Muscle of leg (tissue), 16 donors: ENCODE data around the gene RETREG1. TPM values are rescaled to one million over a fixed set of nuclear protein-coding genes. Genes with fewer than 3 reads are reported as not detected.

ENCODE experiments used
- DNase-seq: peaks from one replicate; pipeline ENCODE4 v3.0.0; 2013
- H3K27ac ChIP-seq: one replicate; pipeline ENCODE4 v1.5.1; 2013; ENCODE audit warnings: mild to moderate bottlenecking, low read length, control low read depth
- H3K27me3 ChIP-seq: one replicate; pipeline ENCODE4 v1.6.1; 2013; ENCODE audit warnings: low read length; ENCODE audit not compliant: control insufficient read depth, insufficient read depth
- H3K36me3 ChIP-seq: one replicate; pipeline ENCODE4 v1.6.1; 2013; ENCODE audit warnings: low read length; ENCODE audit not compliant: control insufficient read depth, insufficient read depth
- H3K4me1 ChIP-seq: one replicate; pipeline ENCODE4 v1.6.1; 2013; ENCODE audit warnings: low read length; ENCODE audit not compliant: control insufficient read depth, insufficient read depth
- H3K4me3 ChIP-seq: one replicate; pipeline ENCODE4 v1.5.1; 2013; ENCODE audit warnings: low read length, control low read depth
- H3K9me3 ChIP-seq: replicated peaks from 2 replicates; pipeline ENCODE4 v1.6.1; 2013; ENCODE audit warnings: low read depth, low read length; ENCODE audit not compliant: control insufficient read depth
- WGBS: methylation state at CpG from one replicate; pipeline ENCODE4 v1.1.5; 2013; ENCODE audit warnings: missing lambda C conversion rate; ENCODE audit not compliant: insufficient coverage; 5-methylcytosine and 5-hydroxymethylcytosine counted together
- long read RNA-seq, 11 donors: transcript quantifications; one replicate each; lab custom pipeline, GENCODE V29; 2026
- polyA plus RNA-seq, 8 donors: library from polyadenylated mRNA; unstranded; fragments of 120-200 nt; gene quantifications; one replicate each; pipeline versions ENCODE4 v1.2.1 to v1.2.3, GENCODE V29; 2013; ENCODE audit warnings: inconsistent platforms in 1 of 8, low replicate concordance in 1 of 8; ENCODE audit not compliant: insufficient read length in 8 of 8, insufficient read depth in 1 of 8
- total RNA-seq: library from RNA; stranded (reverse); fragments of 120-200 nt; gene quantifications from one replicate; pipeline ENCODE4 v1.2.4, GENCODE V29; 2013

RETREG1 gene
- total RNA-seq (67.3 TPM), polyA plus RNA-seq (10 to 100 TPM; 48.7 to 70.0 (median 54.8) TPM)
- long read RNA-seq, donor 1, transcript RETREG1-202 (7 exons, 3,145 nt): major isoform, 13 of 13 reads
- long read RNA-seq, donor 1, partial matches to known transcripts: 0 of 13 reads
- long read RNA-seq, donor 1, other reads (novel, unspliced or antisense): 0 of 13 reads
- long read RNA-seq, donor 2, partial matches to known transcripts: 0 of 1 reads
- long read RNA-seq, donor 2, other reads (novel, unspliced or antisense): 0 of 1 reads
- long read RNA-seq, donor 3, transcript RETREG1-202 (7 exons, 3,145 nt): major isoform, 21 of 24 reads
- long read RNA-seq, donor 3, partial matches to known transcripts: 0 of 24 reads
- long read RNA-seq, donor 3, other reads (novel, unspliced or antisense): 0 of 24 reads
- long read RNA-seq, donor 4, transcript RETREG1-202 (7 exons, 3,145 nt): major isoform, 15 of 15 reads
- long read RNA-seq, donor 4, partial matches to known transcripts: 0 of 15 reads
- long read RNA-seq, donor 4, other reads (novel, unspliced or antisense): 0 of 15 reads
- long read RNA-seq, donor 5, transcript RETREG1-202 (7 exons, 3,145 nt): major isoform, 46 of 69 reads
- long read RNA-seq, donor 5, transcript RETREG1-201 (9 exons, 3,268 nt): minor isoform, 6 of 69 reads
- long read RNA-seq, donor 5, partial matches to known transcripts: 13 of 69 reads
- long read RNA-seq, donor 5, other reads (novel, unspliced or antisense): 0 of 69 reads
- long read RNA-seq, donor 6, transcript RETREG1-202 (7 exons, 3,145 nt): major isoform, 38 of 45 reads
- long read RNA-seq, donor 6, transcript RETREG1-203 (2 exons, 585 nt): minor isoform, 5 of 45 reads
- long read RNA-seq, donor 6, partial matches to known transcripts: 0 of 45 reads
- long read RNA-seq, donor 6, other reads (novel, unspliced or antisense): 0 of 45 reads
- long read RNA-seq, donor 7, transcript RETREG1-202 (7 exons, 3,145 nt): major isoform, 17 of 18 reads
- long read RNA-seq, donor 7, partial matches to known transcripts: 0 of 18 reads
- long read RNA-seq, donor 7, other reads (novel, unspliced or antisense): 0 of 18 reads
- long read RNA-seq, donor 8, transcript RETREG1-202 (7 exons, 3,145 nt): major isoform, 17 of 33 reads
- long read RNA-seq, donor 8, partial matches to known transcripts: 16 of 33 reads
- long read RNA-seq, donor 8, other reads (novel, unspliced or antisense): 0 of 33 reads
- long read RNA-seq, donor 9, transcript RETREG1-202 (7 exons, 3,145 nt): major isoform, 17 of 40 reads
- long read RNA-seq, donor 9, partial matches to known transcripts: 20 of 40 reads
- long read RNA-seq, donor 9, other reads (novel, unspliced or antisense): 0 of 40 reads
- long read RNA-seq, donor 10, transcript RETREG1-202 (7 exons, 3,145 nt): major isoform, 30 of 33 reads
- long read RNA-seq, donor 10, partial matches to known transcripts: 0 of 33 reads
- long read RNA-seq, donor 10, other reads (novel, unspliced or antisense): 0 of 33 reads
- long read RNA-seq, donor 11, transcript RETREG1-202 (7 exons, 3,145 nt): major isoform, 16 of 18 reads
- long read RNA-seq, donor 11, partial matches to known transcripts: 0 of 18 reads
- long read RNA-seq, donor 11, other reads (novel, unspliced or antisense): 0 of 18 reads

DNA sequence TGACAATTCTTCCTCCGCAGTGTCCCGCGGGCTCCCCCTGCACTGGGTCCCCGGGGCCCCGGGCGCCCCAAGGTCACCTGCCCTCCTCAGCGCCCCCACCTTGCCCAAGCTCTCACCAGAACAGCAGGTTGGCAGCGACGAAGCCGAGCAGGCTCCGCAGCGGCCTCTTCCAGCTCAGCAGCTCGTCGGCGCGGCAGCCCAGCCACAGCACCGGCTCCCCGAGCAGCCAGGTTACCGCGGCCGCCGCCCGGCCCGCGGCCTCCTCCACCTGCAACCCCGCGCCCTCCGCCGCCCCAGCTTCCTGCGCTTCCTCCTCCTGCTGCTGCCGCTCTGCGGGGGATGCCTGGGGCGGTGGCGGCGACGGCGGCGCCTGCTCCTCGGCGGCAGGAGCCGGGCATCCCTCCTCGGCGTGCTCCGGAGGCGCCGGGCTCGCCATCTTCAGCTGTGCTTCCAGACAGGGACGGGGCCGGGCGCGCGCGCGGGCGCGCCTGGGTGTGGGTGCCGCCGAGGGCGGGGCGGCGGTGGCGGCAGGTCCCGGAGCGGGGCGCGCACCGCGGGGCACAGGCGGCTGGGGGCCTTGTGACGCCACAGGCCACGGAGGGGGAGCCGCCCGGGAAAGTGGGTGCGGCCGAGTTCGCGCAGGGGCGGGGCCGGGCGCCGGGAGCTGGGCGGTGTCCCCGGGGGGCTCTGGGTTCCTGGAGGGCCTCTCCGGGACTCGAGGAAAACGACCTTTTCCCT, at the start of gene RETREG1:
TSS of gene RETREG1 (minus strand) at position 462 of the 738 bp plus-strand sequence. CDS start at position 436, 26 bp downstream.
- WGBS: under 1% methylated on average over 81 of the region's 86 CpGs
- Histone ChIP-seq H3K27ac (no peak within 1 kb of the TSS), H3K36me3 (no peaks in the 10 kb centered on the region), H3K4me1 (peaks cover 8% of the 10 kb centered on the region), H3K4me3 (peak within 1 kb of the TSS; percentile 34), H3K27me3 (peaks cover 26% of the 10 kb centered on the region), H3K9me3 (no peaks in the 10 kb centered on the region)
- DNase-seq: peak; percentile 50

DNA sequence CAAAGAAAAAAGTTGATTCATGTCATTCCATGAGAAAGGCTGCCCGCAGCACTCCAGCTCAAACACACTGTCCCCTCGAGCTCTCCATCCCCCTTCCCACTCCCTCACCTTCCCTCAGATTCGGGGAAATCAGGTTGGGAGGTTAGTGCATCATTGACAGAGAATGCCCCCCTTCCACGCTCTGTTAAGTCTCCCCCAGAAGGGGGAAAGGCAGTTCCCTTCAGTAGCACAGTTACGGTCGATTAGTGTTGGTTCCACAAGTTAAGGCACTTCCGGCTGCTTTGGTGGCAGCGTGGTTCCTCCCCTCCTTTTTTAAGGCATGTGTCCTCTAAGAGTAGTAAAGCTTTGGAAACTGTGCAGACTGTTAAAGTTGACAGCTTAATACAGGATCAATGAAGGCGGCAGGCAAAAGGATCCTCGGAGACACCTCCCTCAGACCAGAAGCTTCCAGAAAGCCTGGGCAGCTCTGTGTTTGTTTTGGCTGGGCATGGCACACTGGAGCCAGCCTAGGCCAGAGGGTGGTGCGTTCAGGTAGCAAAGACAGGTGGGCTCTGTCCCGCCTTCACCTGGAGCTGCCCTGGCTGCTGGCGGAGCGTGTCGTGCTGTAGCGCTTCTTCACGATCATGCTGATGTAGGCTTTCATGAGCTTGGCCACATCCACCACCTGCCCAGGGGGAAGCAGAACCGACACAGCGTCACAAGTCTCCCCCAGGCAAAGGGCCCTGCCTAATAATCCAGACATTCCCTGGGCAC, 49.5 kb upstream of the RETREG1 start:
- Histone ChIP-seq H3K27me3 (no peaks in the 10 kb centered on the region), H3K4me3 (no peak overlapping the region), H3K27ac (no peak overlapping the region), H3K36me3 (peaks cover 32% of the 10 kb centered on the region), H3K4me1 (peaks cover 19% of the 10 kb centered on the region), H3K9me3 (no peaks in the 10 kb centered on the region)
- WGBS: 86% methylated on average over 11 of the region's 19 CpGs
- DNase-seq: no peak

DNA sequence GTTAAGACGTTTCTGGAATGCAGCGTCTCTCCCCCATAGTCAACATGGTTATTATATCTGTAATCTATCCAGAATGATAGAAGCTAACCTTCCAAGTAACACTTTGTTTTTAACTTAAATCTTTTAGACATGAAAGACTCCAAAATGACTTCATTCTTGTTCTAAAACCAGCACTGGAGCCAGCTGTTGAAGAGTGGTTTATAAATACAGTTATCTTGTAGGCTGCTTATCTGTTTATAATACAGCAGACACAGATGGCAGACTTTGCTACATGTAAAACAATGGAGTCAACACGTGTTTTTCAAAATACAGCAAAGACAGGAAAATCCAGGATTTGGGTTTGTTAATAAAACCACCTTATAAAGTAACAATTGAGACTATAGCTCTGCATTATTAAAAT, 48.8 kb upstream of the RETREG1 start:
- no peak for DNase-seq
- Histone ChIP-seq H3K4me3 (no peak overlapping the region), H3K27me3 (no peaks in the 10 kb centered on the region), H3K36me3 (peaks cover 26% of the 10 kb centered on the region), H3K4me1 (peaks cover 19% of the 10 kb centered on the region), H3K9me3 (no peaks in the 10 kb centered on the region), H3K27ac (no peak overlapping the region)
- WGBS: no CpG with 5 or more reads among the region's 3 CpGs

GRCh38 chr5:16664368-16664767, 47.6 kb upstream of the RETREG1 start:
- 100% methylated on average over 4 of the region's 5 CpGs for WGBS
- no peaks in the 10 kb centered on the region for H3K27me3 ChIP-seq
- peaks cover 19% of the 10 kb centered on the region for H3K4me1 ChIP-seq

GRCh38 chr5:16663840-16664239, 47.0 kb upstream of the RETREG1 start:
- Histone ChIP-seq H3K27ac (no peak overlapping the region), H3K36me3 (peaks cover 22% of the 10 kb centered on the region), H3K9me3 (no peaks in the 10 kb centered on the region), H3K4me3 (no peak overlapping the region), H3K4me1 (peaks cover 19% of the 10 kb centered on the region), H3K27me3 (no peaks in the 10 kb centered on the region)
- WGBS: 20% methylated on average over 1 of the region's 4 CpGs
- DNase-seq: no peak

More at GRCh38 chr5:16664368-16664767, 47.6 kb upstream of the RETREG1 start:
- Histone ChIP-seq H3K4me3 (no peak overlapping the region), H3K27ac (no peak overlapping the region), H3K36me3 (peaks cover 22% of the 10 kb centered on the region), H3K9me3 (no peaks in the 10 kb centered on the region)
- DNase-seq: no peak

- Histone ChIP-seq H3K36me3 (peaks cover 6% of the 10 kb centered on the region), H3K4me3 (no peak overlapping the region), H3K4me1 (peaks cover 7% of the 10 kb centered on the region), H3K9me3 (no peaks in the 10 kb centered on the region), H3K27me3 (no peaks in the 10 kb centered on the region), H3K27ac (no peak overlapping the region)
- DNase-seq: no peak
- no CpG with 5 or more reads among the region's 2 CpGs for WGBS
Measured at GRCh38 chr5:16661713-16662112, 44.9 kb upstream of the RETREG1 start.

DNA sequence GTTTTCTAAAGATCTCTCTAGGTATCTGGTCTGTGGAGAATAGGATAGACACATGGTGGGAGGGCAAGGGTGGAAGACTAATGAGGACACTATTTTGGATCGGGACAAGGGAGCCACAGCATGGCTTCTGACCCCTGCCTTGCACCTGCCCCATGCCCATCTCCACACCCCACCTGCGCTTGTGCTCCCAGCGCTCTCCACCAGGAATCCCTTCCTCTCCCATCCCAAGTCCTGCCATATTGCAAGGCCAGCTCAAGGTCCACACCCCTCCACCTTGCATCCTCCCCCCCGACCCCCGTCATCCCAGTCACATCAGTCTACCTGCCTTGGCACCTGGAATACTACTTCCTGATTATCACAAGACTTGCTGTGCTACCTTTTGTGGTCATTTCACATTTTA, 44.2 kb upstream of the RETREG1 start:
- Histone ChIP-seq H3K27ac (no peak overlapping the region), H3K4me3 (no peak overlapping the region), H3K27me3 (no peaks in the 10 kb centered on the region), H3K9me3 (no peaks in the 10 kb centered on the region), H3K4me1 (no peaks in the 10 kb centered on the region), H3K36me3 (peaks cover under 1% of the 10 kb centered on the region)
- no peak for DNase-seq
- WGBS: 84% methylated on average over 4 of the region's 5 CpGs

DNA sequence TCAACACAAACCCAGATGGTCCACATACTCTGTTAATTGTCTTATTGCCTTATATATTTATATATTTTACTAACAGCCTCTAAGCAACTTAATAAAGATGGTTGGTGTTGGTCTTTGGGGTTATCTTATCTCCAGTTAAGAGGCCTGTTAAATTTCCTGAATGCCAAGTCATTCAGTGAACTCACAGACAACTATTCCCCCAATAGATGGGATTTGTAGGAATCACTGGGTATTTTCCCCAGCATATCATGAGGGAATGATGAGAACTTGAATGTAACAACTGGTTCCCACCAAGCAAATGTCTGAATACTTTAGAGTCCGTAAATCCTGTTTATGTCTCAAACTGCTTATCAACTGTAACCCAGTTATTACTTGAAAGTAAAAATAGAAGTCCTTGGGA, 42.7 kb upstream of the RETREG1 start:
- Histone ChIP-seq H3K27ac (no peak overlapping the region), H3K9me3 (no peaks in the 10 kb centered on the region), H3K27me3 (no peaks in the 10 kb centered on the region), H3K36me3 (no peaks in the 10 kb centered on the region), H3K4me3 (no peak overlapping the region), H3K4me1 (no peaks in the 10 kb centered on the region)
- no CpG with 5 or more reads among the region's 1 CpG for WGBS
- DNase-seq: no peak
